Thoracic aorta (tissue), 2 donors: Measurements from ENCODE around the gene TRIM46. TPM values are rescaled to one million over a fixed set of nuclear protein-coding genes. Genes with fewer than 3 reads are reported as not detected.

Experiments used
- ATAC-seq: fragments of 150-250 bp; one replicate; pipeline ENCODE4 v1.8.0; 2017; ENCODE audit warnings: low read depth; ENCODE audit not compliant: insufficient number of reproducible peaks, low FRiP score
- DNase-seq: peaks from one replicate; pipeline ENCODE4 v3.0.0-alpha.2; 2020; ENCODE audit warnings: low spot score
- H3K27ac ChIP-seq, 2 donors: fragments of 200-600 bp; sonication (generic); 1 replicate in 1 of 2; 2 replicates in 1 of 2; pipeline ENCODE4 v1.5.1; 2016; ENCODE audit warnings: mild to moderate bottlenecking in 2 of 2, moderate library complexity in 2 of 2
- H3K27me3 ChIP-seq: fragments of 200-600 bp; sonication (generic); replicated peaks from 2 replicates; pipeline ENCODE4 v1.6.0; 2016; ENCODE audit warnings: mild to moderate bottlenecking; ENCODE audit not compliant: insufficient read depth
- H3K36me3 ChIP-seq: fragments of 200-600 bp; sonication (generic); one replicate; pipeline ENCODE4 v1.5.1; 2016
- H3K4me1 ChIP-seq, 2 donors: fragments of 200-600 bp; sonication (generic); 1 replicate in 1 of 2; 2 replicates in 1 of 2; pipeline versions ENCODE4 v1.5.1 to v1.6.0; 2016; ENCODE audit warnings: low read depth in 2 of 2, mild to moderate bottlenecking in 1 of 2; ENCODE audit not compliant: control insufficient read depth in 1 of 2
- H3K4me3 ChIP-seq: fragments of 200-600 bp; sonication (generic); 2 replicates; pipeline ENCODE4 v1.5.1; 2016; ENCODE audit warnings: mild to moderate bottlenecking
- H3K9me3 ChIP-seq: fragments of 200-600 bp; sonication (generic); 2 replicates; pipeline ENCODE4 v1.5.1; 2016
- CTCF ChIP-seq: fragments of 200-600 bp; sonication (generic); IDR thresholded peaks from one replicate; pipeline ENCODE4 v1.5.1; 2019; ENCODE audit warnings: antibody characterized with exemption
- total RNA-seq, 2 donors: library from RNA; depleted of rRNA; stranded (reverse); fragments of >200 nt; gene quantifications; one replicate each; pipeline versions ENCODE4 v1.1.0 to v1.2.3, GENCODE V29; 2016

TRIM46 gene
- total RNA-seq, 2 donors from 2014 or later = 2.7 to 5.8 TPM

- Histone ChIP-seq H3K27ac (no peak overlapping the region), H3K4me3 (no peak overlapping the region), H3K4me1 (no peaks in the 10 kb centered on the region), H3K27me3 (no peaks in the 10 kb centered on the region), H3K36me3 (no peaks in the 10 kb centered on the region), H3K9me3 (no peaks in the 10 kb centered on the region)
- DNase-seq = no peak
- no peak for TF ChIP-seq CTCF
- no peak for ATAC-seq
Measured at GRCh38 chr1:155183775-155184221, 10.1 kb downstream of the TRIM46 start.

DNA sequence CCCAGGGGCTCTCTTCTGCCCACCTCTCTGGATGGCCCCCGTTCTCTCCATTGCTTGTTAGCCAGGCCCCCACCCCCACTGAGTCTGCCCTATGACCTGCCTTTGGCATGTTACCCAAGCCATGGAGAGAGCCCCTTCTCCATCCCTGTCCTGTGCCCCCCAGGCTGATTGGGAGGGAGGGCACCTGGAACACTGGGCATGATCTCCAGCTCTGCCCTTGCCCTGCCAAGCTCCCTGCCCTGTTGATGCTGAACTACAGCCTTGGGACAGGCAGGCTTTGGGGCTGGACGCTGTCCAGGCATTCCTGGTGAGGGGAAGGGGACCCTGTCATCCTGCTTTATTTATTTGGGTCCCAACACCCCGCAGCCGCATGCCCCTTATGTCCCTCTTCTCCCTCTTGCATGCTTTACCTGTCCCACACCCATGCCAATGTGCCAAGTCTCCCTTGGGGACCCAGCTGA is 10.7 kb downstream of the TRIM46 start:
- no peak overlapping the region for H3K27ac ChIP-seq
- DNase-seq (no peak), ATAC-seq (no peak)

GRCh38 chr1:155184835-155185782 is 11.5 kb downstream of the TRIM46 start:
- H3K4me3 ChIP-seq = no peak overlapping the region
- H3K4me1 ChIP-seq = no peaks in the 10 kb centered on the region
- DNase-seq (no peak), ATAC-seq (no peak)
- H3K27ac ChIP-seq = no peak overlapping the region
- H3K27me3 ChIP-seq = no peaks in the 10 kb centered on the region
- no peaks in the 10 kb centered on the region for H3K9me3 ChIP-seq
- no peaks in the 10 kb centered on the region for H3K36me3 ChIP-seq
- no peak for TF ChIP-seq CTCF

More for the DNA sequence above, 10.7 kb downstream of the TRIM46 start:
- TF ChIP-seq CTCF = no peak
- no peaks in the 10 kb centered on the region for H3K27me3 ChIP-seq
- no peak overlapping the region for H3K4me3 ChIP-seq
- H3K36me3 ChIP-seq = no peaks in the 10 kb centered on the region
- no peaks in the 10 kb centered on the region for H3K4me1 ChIP-seq
- H3K9me3 ChIP-seq = no peaks in the 10 kb centered on the region

GRCh38 chr1:155185783-155186066 is 12.1 kb downstream of the TRIM46 start:
- Histone ChIP-seq H3K9me3 (no peaks in the 10 kb centered on the region), H3K4me3 (no peak overlapping the region), H3K4me1 (no peaks in the 10 kb centered on the region), H3K36me3 (no peaks in the 10 kb centered on the region), H3K27me3 (no peaks in the 10 kb centered on the region), H3K27ac (no peak overlapping the region)
- DNase-seq (no peak), ATAC-seq (no peak)
- no peak for TF ChIP-seq CTCF

- H3K27ac ChIP-seq = no peak overlapping the region
Measured at GRCh38 chr1:155186067-155186793, 12.6 kb downstream of the TRIM46 start.

More at GRCh38 chr1:155186067-155186793, 12.6 kb downstream of the TRIM46 start:
- ATAC-seq (no peak), DNase-seq (no peak)
- TF ChIP-seq CTCF = no peak
- Histone ChIP-seq H3K4me3 (no peak overlapping the region), H3K27me3 (no peaks in the 10 kb centered on the region), H3K36me3 (no peaks in the 10 kb centered on the region), H3K9me3 (no peaks in the 10 kb centered on the region), H3K4me1 (no peaks in the 10 kb centered on the region)
